Measurements from ENCODE around the gene MFN1.

The MFN1 gene

GRCh38 chr3:179432451-179432850 lies 84.9 kb downstream of the MFN1 start:
- DNase-seq: no peak

- DNase-seq: peak; percentile 65
Measured at GRCh38 chr3:179436517-179436916, 89.0 kb downstream of the MFN1 start.

GRCh38 chr3:179438841-179439240 lies 91.3 kb downstream of the MFN1 start:
- DNase-seq: peak; percentile 40
